HCT116 (cell line): ENCODE results near the gene ATXN7L1. TPM values are rescaled to one million over a fixed set of nuclear protein-coding genes. Genes with fewer than 3 reads are reported as not detected.

Experiments used
- SP1 ChIP-seq: IDR thresholded peaks from 2 replicates; pipeline ENCODE4 v1.6.1; 2012; ENCODE audit warnings: low read depth
- total RNA-seq: library from RNA; stranded (reverse); gene quantifications from one replicate; pipeline ENCODE4 v1.2.1, GENCODE V29; 2021; ENCODE audit not compliant: unreplicated experiment
- TF ChIP-seq, protein P1 (sequence below): IDR thresholded peaks from 2 replicates; pipeline ENCODE4 v1.6.1; 2011; ENCODE audit warnings: mild to moderate bottlenecking, low read length, moderate library complexity; ENCODE audit not compliant: insufficient replicate concordance; ENCODE audit errors: extremely low read depth

ATXN7L1 gene
- total RNA-seq, 1 experiment from 2014 or later: 11.5 TPM

DNA sequence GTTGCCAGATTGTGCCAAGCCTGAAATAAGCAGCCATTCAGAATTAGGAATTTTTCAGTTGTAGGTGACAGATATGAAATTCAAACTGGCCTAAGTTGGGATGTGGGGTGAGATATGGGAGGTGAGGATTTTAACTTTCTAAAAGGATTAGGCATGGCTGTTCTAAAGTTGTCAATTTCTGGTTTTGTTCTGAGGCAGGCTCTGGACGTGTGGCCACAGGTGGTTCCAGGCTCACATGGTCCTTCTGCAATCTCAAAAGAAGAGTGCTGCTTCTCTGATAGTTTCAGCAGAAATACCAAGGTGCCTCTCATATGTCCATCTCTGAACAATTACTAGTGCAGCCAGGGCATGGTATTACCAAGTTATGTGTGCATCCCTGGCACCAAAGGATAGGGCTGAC, 316.5 kb downstream of the ATXN7L1 start (continued):
- TF ChIP-seq, protein P1, sequence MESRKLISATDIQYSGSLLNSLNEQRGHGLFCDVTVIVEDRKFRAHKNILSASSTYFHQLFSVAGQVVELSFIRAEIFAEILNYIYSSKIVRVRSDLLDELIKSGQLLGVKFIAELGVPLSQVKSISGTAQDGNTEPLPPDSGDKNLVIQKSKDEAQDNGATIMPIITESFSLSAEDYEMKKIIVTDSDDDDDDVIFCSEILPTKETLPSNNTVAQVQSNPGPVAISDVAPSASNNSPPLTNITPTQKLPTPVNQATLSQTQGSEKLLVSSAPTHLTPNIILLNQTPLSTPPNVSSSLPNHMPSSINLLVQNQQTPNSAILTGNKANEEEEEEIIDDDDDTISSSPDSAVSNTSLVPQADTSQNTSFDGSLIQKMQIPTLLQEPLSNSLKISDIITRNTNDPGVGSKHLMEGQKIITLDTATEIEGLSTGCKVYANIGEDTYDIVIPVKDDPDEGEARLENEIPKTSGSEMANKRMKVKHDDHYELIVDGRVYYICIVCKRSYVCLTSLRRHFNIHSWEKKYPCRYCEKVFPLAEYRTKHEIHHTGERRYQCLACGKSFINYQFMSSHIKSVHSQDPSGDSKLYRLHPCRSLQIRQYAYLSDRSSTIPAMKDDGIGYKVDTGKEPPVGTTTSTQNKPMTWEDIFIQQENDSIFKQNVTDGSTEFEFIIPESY: no peak
- TF ChIP-seq SP1: no peak

Other genes with a start within 250 kb of the ATXN7L1 start
- 5.5 TPM for gene CDHR3, start 86.7 kb upstream of the ATXN7L1 start, total RNA-seq
- gene SYPL1, start 235.7 kb upstream of the ATXN7L1 start, total RNA-seq: 78.0 TPM